ENCODE data around the gene MUCL3.
"Not testable (repeated sequence)": the region's sequence is repeated elsewhere in the genome, so short reads cannot be mapped to it uniquely, and the experiment has no call there.

Gene MUCL3

DNA sequence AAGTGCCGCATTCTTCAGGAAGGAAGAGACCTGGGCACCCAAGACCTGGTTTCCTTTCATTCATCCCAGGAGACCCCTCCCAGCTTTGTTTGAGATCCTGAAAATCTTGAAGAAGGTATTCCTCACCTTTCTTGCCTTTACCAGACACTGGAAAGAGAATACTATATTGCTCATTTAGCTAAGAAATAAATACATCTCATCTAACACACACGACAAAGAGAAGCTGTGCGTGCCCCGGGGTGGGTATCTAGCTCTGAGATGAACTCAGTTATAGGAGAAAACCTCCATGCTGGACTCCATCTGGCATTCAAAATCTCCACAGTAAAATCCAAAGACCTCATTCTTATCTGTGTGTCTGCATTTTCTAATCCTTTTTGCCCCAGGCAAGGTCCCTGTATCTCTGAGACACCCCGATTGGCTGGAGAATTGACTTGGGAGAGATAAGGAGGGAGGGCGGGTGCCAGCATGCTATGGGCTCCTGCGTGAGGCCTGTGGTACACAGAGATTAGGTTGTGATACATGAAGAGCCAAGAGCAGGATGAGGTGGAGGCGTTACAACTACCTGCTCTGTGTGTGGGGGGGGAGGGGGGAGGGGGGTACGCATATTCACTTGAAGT lies 47.5 kb downstream of the MUCL3 start:
- DNase-seq, result no peak

- DNase-seq, result no peak
Measured at GRCh38 chr6:30990422-30991086, 49.8 kb downstream of the MUCL3 start.

DNA sequence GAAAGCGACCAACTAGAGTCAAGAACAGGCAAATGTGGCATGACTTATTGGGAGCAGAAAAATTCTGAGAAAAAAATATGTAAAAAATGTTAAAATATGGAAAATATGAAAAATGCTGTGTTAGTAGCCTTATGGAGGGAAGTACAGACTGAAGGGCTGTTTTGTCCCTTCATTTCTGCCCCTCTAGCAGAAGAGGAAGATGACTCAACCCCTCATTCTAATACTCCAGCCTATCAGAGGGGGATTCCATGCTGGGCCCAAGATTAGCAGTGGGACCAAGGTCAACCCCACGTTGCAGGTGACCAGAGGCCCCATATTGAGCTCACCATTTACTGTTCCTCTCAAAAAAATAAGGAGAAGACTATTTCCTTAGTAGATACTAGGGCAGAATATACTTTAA lies 51.1 kb downstream of the MUCL3 start:
- DNase-seq, result no peak

- DNase-seq, result no peak
Measured at GRCh38 chr6:30997301-30997700, 56.5 kb downstream of the MUCL3 start.

DNA sequence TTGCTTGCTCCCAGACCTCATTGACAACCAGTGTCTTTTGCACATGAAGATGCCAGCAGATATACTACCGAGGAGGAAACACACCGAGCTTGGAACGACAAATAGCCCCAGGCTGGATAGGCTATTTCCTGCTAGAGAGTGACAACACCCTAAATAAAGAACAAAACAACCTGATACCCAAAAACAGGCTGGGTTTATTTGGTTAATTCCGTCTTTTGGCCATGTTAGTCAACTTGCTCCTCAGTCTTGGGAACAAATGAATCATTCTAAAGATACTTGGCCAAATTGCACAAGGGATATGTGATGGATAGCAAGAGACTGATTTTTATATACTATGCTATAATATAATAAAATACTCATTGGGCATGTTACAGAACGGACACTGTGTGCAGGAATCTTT lies 58.0 kb downstream of the MUCL3 start:
- DNase-seq, result no peak

GRCh38 chr6:31000067-31000860 lies 59.5 kb downstream of the MUCL3 start:
- DNase-seq, result not testable (repeated sequence)

DNA sequence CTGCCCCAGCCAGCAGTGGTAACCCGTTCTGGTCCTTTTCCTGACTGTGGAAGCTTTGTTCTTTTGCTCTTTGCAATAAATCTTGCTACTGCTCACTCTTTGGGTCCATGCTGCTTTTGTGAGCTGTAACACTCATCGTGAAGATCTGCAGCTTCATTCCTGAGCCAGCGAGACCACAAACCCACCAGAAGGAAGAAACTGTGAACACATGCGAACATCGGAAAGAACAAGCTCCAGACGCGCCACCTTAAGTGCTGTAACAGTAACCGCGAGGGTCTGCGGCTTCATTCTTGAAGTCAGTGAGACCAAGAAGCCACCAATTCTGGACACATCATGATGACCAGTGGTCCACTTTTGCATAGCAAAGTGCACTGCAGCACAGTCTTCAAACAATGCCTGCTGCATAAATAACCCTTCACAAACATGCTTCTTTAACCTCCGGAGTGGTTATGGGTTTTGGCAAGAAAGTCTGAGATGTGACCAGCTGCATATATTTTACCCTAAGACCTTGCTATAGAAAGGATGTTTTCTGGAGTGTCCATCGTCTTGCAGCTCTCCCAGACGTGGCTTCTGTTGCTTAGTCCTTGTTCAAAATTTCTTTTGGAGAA lies 60.6 kb downstream of the MUCL3 start:
- no peak for DNase-seq

- DNase-seq, result no peak
Measured at GRCh38 chr6:31002471-31002870, 61.7 kb downstream of the MUCL3 start.

All from activated CD8-positive, alpha-beta memory T cell treated with anti-CD3 and anti-CD28 coated beads, Interleukin-2, amount 50 U/mL, for 4 hours (primary cell).